ENCODE results near the gene NEU2. TPM values are rescaled to one million over a fixed set of nuclear protein-coding genes. Genes with fewer than 3 reads are reported as not detected.

Gene NEU2
- not detected in 2 replicates for total RNA-seq

GRCh38 chr2:233032551-233033320, at the start of gene NEU2:
TSS of gene NEU2 (plus strand) at chr2:233032672. CDS start at chr2:233032672, 0 bp downstream.

GRCh38 chr2:233013027-233013461, 19.4 kb upstream of the NEU2 start, which contains the start of gene NGEF:
TSS of gene NGEF (minus strand) at chr2:233013256. CDS start at chr2:232974890, 38,366 bp downstream.

DNA sequence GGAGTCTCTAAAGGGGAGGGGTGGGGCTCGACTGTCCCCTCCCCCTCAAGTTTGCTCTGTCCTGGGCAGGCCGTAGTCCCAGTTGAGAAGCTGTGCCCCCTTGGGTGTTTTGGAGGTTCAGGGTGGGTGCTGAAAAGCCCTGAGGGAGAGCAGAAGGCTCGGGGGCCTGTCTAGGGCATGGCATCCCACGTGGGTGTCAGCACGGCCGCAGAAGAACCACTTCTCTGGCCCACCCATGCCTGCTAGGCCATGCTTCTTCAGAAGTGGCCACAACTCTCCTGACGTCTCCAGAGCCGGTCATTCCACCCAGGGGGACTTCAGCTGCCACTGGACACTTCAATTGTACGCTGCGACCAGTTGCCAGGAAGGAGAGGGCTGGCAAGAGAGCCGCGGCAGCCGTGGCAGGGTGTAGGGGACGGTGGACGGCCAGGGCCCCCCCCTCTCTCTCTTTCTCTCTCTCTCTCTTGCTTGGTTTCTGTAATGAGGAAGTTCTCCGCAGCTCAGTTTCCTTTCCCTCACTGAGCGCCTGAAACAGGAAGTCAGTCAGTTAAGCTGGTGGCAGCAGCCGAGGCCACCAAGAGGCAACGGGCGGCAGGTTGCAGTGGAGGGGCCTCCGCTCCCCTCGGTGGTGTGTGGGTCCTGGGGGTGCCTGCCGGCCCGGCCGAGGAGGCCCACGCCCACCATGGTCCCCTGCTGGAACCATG, 27.5 kb downstream of the NEU2 start, which contains the start of gene INPP5D:
Gene INPP5D (plus strand): TSS at position 546 of the 704 bp plus-strand sequence. CDS start 137 bp downstream, at position 683.

Other genes starting within 250 kb of the NEU2 start
- 0.36 and 0.38 TPM in 2 replicates for gene SNORC, start 162.4 kb upstream of the NEU2 start, total RNA-seq
- 0.09 and 1.5 TPM in 2 replicates for gene NGEF, start 19.4 kb upstream of the NEU2 start, total RNA-seq
- 26.9 and 28.6 TPM in 2 replicates for gene INPP5D, start 27.7 kb downstream of the NEU2 start, total RNA-seq
- 30.7 and 37.1 TPM in 2 replicates for gene ATG16L1, start 219.0 kb downstream of the NEU2 start, total RNA-seq